Subcutaneous adipose tissue (tissue), 4 donors: ENCODE data around the gene CPNE7. TPM values are rescaled to one million over a fixed set of nuclear protein-coding genes. Genes with fewer than 3 reads are reported as not detected.

ENCODE experiments used
- CTCF ChIP-seq: fragments of 450-650 bp; IDR thresholded peaks from one replicate; pipeline ENCODE4 v1.5.1; 2016; ENCODE audit warnings: low read depth, mild to moderate bottlenecking, control low read depth, antibody characterized with exemption, moderate library complexity
- total RNA-seq, 4 donors: library from RNA; depleted of rRNA; stranded (reverse); fragments of >200 nt; gene quantifications; one replicate each; pipeline ENCODE4 v1.1.0, GENCODE V29; 2016

CPNE7 gene
- not detected for total RNA-seq

GRCh38 chr16:89575247-89576152 is at the start of gene CPNE7:
CPNE7 (plus strand) TSS chr16:89575758; CDS start chr16:89575898, 140 bp downstream.
- TF ChIP-seq CTCF = no peak

- TF ChIP-seq CTCF = no peak
Observed at GRCh38 chr16:89529097-89529496, 46.5 kb upstream of the CPNE7 start.

GRCh38 chr16:89530401-89531381 is 44.9 kb upstream of the CPNE7 start:
- TF ChIP-seq CTCF = no peak

- no peak for TF ChIP-seq CTCF
Observed at GRCh38 chr16:89531821-89532526, 43.6 kb upstream of the CPNE7 start.

- TF ChIP-seq CTCF = no peak
Observed at GRCh38 chr16:89534252-89534756, 41.3 kb upstream of the CPNE7 start.

GRCh38 chr16:89536371-89536770 is 39.2 kb upstream of the CPNE7 start:
- no peak for TF ChIP-seq CTCF
